HepG2 (cell line): ENCODE results near the gene ZXDC. TPM values are rescaled to one million over a fixed set of nuclear protein-coding genes. Genes with fewer than 3 reads are reported as not detected.

Source experiments
- GMEB1 ChIP-seq: sonication (generic); formaldehyde crosslinking; IDR thresholded peaks from 2 replicates; pipeline ENCODE4 v1.5.1; 2020; ENCODE audit warnings: missing genetic modification reagents, mild to moderate bottlenecking, borderline replicate concordance
- HBP1 ChIP-seq: IDR thresholded peaks from 2 replicates; pipeline ENCODE4 v1.6.1; 2016; ENCODE audit warnings: low read depth, control low read depth
- ISL2 ChIP-seq: sonication (generic); formaldehyde crosslinking; IDR thresholded peaks from 2 replicates; pipeline ENCODE4 v1.5.0; 2020; ENCODE audit warnings: missing genetic modification reagents
- NFIC ChIP-seq: IDR thresholded peaks from 2 replicates; pipeline ENCODE4 v1.6.1; 2012; ENCODE audit warnings: mild to moderate bottlenecking, low read length, inconsistent platforms
- SP5 ChIP-seq: IDR thresholded peaks from 2 replicates; pipeline ENCODE4 v1.6.1; 2016; ENCODE audit warnings: low read depth, borderline replicate concordance
- UBTF ChIP-seq: sonication (generic); formaldehyde crosslinking; IDR thresholded peaks from 2 replicates; pipeline ENCODE4 v1.4.0; 2020; ENCODE audit warnings: mild to moderate bottlenecking, missing genetic modification reagents
- ZFYVE20 ChIP-seq: sonication (generic); formaldehyde crosslinking; IDR thresholded peaks from 2 replicates; pipeline ENCODE4 v1.8.0; 2023; ENCODE audit warnings: low read depth, mild to moderate bottlenecking, moderate library complexity, missing genetic modification reagents, borderline replicate concordance
- ZNF264 ChIP-seq: sonication (generic); formaldehyde crosslinking; IDR thresholded peaks from 2 replicates; pipeline ENCODE4 v1.4.0; 2020; ENCODE audit warnings: missing genetic modification reagents
- ZNF550 ChIP-seq: sonication (generic); formaldehyde crosslinking; IDR thresholded peaks from 2 replicates; pipeline ENCODE4 v1.4.0; 2020; ENCODE audit warnings: mild to moderate bottlenecking, missing genetic modification reagents, borderline replicate concordance
- ZNF660 ChIP-seq: sonication (generic); formaldehyde crosslinking; IDR thresholded peaks from 2 replicates; pipeline ENCODE4 v1.5.1; 2020; ENCODE audit warnings: mild to moderate bottlenecking, low read depth, missing genetic modification reagents, borderline replicate concordance
- ZNF747 ChIP-seq: sonication (generic); formaldehyde crosslinking; IDR thresholded peaks from 2 replicates; pipeline ENCODE4 v1.8.1; 2023; ENCODE audit warnings: missing genetic modification reagents, mild to moderate bottlenecking, borderline replicate concordance
- ZNF879 ChIP-seq: sonication (generic); formaldehyde crosslinking; IDR thresholded peaks from 2 replicates; pipeline ENCODE4 v1.8.1; 2023; ENCODE audit warnings: missing genetic modification reagents
- polyA plus RNA-seq, 8 experiments: library from polyadenylated mRNA; depleted of rRNA in 3 of 8; stranded (reverse) in 7 of 8; unstranded in 1 of 8; fragments of >200 nt; fragmentation: Illumina TruSeq in 4 of 8; extraction: Trizol in 4 of 8; gene quantifications; 2 replicates each; pipeline versions ENCODE4 v1.2.1 to v1.2.3, GENCODE V29; 2011 to 2016; ENCODE audit warnings: low read depth in 4 of 8, missing spikeins in 1 of 8, mixed read lengths in 1 of 8; ENCODE audit not compliant: insufficient read depth in 1 of 8
- total RNA-seq, 5 experiments: library from RNA; depleted of rRNA; stranded (reverse); fragments of >200 nt; fragmentation: Illumina TruSeq; extraction: Trizol; gene quantifications; 2 replicates each; pipeline ENCODE4 v1.2.3, GENCODE V29; 2016; ENCODE audit warnings: low read depth in 1 of 5
- TF ChIP-seq, protein P1 (sequence below): sonication (generic); formaldehyde crosslinking; IDR thresholded peaks from 2 replicates; pipeline ENCODE4 v1.5.0; 2020; ENCODE audit warnings: mild to moderate bottlenecking, missing genetic modification reagents
- TF ChIP-seq, protein P2 (sequence below): sonication (generic); formaldehyde crosslinking; IDR thresholded peaks from 2 replicates; pipeline ENCODE4 v1.4.0; 2020; ENCODE audit warnings: missing genetic modification reagents

ZXDC gene
- total and polyA plus RNA-seq, 2 of the 13 experiments (the other 11 are each of a cell fraction or from before 2014, with no cell fraction given): 17.6 to 21.2 TPM

- TF ChIP-seq, protein P1, sequence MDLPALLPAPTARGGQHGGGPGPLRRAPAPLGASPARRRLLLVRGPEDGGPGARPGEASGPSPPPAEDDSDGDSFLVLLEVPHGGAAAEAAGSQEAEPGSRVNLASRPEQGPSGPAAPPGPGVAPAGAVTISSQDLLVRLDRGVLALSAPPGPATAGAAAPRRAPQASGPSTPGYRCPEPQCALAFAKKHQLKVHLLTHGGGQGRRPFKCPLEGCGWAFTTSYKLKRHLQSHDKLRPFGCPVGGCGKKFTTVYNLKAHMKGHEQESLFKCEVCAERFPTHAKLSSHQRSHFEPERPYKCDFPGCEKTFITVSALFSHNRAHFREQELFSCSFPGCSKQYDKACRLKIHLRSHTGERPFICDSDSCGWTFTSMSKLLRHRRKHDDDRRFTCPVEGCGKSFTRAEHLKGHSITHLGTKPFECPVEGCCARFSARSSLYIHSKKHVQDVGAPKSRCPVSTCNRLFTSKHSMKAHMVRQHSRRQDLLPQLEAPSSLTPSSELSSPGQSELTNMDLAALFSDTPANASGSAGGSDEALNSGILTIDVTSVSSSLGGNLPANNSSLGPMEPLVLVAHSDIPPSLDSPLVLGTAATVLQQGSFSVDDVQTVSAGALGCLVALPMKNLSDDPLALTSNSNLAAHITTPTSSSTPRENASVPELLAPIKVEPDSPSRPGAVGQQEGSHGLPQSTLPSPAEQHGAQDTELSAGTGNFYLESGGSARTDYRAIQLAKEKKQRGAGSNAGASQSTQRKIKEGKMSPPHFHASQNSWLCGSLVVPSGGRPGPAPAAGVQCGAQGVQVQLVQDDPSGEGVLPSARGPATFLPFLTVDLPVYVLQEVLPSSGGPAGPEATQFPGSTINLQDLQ (CRISPR knock-in tag): peak; percentile 26; the same call in 1 of the 2 replicates
- TF ChIP-seq ZNF550 (no peak; the same call in 1 of the 2 replicates), ZNF660 (CRISPR knock-in tag) (no peak), SP5 (peak; percentile 97), ISL2 (peak; percentile 85), HBP1 (0 out of 2 replicates have a peak, but pooled peaks have one; percentile 49), ZNF879 (CRISPR knock-in tag) (no peak; the same call in 1 of the 2 replicates), GMEB1 (CRISPR knock-in tag) (0 out of 2 replicates have a peak, but pooled peaks have one; percentile 13), UBTF (CRISPR knock-in tag) (no peak; the same call in 1 of the 2 replicates), ZNF747 (CRISPR knock-in tag) (0 out of 2 replicates have a peak, but pooled peaks have one; percentile 0), ZFYVE20 (CRISPR knock-in tag) (no peak), ZNF264 (CRISPR knock-in tag) (0 out of 2 replicates have a peak, but pooled peaks have one; percentile 68), NFIC (no peak)
- TF ChIP-seq, protein P2, sequence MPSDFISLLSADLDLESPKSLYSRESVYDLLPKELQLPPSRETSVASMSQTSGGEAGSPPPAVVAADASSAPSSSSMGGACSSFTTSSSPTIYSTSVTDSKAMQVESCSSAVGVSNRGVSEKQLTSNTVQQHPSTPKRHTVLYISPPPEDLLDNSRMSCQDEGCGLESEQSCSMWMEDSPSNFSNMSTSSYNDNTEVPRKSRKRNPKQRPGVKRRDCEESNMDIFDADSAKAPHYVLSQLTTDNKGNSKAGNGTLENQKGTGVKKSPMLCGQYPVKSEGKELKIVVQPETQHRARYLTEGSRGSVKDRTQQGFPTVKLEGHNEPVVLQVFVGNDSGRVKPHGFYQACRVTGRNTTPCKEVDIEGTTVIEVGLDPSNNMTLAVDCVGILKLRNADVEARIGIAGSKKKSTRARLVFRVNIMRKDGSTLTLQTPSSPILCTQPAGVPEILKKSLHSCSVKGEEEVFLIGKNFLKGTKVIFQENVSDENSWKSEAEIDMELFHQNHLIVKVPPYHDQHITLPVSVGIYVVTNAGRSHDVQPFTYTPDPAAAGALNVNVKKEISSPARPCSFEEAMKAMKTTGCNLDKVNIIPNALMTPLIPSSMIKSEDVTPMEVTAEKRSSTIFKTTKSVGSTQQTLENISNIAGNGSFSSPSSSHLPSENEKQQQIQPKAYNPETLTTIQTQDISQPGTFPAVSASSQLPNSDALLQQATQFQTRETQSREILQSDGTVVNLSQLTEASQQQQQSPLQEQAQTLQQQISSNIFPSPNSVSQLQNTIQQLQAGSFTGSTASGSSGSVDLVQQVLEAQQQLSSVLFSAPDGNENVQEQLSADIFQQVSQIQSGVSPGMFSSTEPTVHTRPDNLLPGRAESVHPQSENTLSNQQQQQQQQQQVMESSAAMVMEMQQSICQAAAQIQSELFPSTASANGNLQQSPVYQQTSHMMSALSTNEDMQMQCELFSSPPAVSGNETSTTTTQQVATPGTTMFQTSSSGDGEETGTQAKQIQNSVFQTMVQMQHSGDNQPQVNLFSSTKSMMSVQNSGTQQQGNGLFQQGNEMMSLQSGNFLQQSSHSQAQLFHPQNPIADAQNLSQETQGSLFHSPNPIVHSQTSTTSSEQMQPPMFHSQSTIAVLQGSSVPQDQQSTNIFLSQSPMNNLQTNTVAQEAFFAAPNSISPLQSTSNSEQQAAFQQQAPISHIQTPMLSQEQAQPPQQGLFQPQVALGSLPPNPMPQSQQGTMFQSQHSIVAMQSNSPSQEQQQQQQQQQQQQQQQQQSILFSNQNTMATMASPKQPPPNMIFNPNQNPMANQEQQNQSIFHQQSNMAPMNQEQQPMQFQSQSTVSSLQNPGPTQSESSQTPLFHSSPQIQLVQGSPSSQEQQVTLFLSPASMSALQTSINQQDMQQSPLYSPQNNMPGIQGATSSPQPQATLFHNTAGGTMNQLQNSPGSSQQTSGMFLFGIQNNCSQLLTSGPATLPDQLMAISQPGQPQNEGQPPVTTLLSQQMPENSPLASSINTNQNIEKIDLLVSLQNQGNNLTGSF (CRISPR knock-in tag): no peak
Observed at GRCh38 chr3:126523745-126524428, 48.2 kb upstream of the ZXDC start, which contains the start of gene CHST13 (continued).
